Coronary artery (tissue), 2 donors: ENCODE data around the gene APOBEC3B.
A peak's percentile ranks its signal among the peaks of the same experiment; 100 is the strongest.

Experiments
- DNase-seq: peaks from one replicate; pipeline ENCODE4 v3.0.0-alpha.2; 2017; ENCODE audit warnings: low spot score
- H3K27ac ChIP-seq, 2 donors: fragments of 200-600 bp; sonication (generic); one replicate each; pipeline ENCODE4 v1.5.1; 2016 to 2019
- H3K4me3 ChIP-seq: fragments of 200-600 bp; sonication (generic); 2 replicates; pipeline ENCODE4 v1.5.1; 2016; ENCODE audit warnings: mild to moderate bottlenecking, moderate library complexity
- TF ChIP-seq, protein P1 (sequence below): fragments of 200-600 bp; sonication (generic); IDR thresholded peaks from one replicate; pipeline ENCODE4 v1.5.1; 2019; ENCODE audit warnings: antibody characterized with exemption

Gene APOBEC3B

DNA sequence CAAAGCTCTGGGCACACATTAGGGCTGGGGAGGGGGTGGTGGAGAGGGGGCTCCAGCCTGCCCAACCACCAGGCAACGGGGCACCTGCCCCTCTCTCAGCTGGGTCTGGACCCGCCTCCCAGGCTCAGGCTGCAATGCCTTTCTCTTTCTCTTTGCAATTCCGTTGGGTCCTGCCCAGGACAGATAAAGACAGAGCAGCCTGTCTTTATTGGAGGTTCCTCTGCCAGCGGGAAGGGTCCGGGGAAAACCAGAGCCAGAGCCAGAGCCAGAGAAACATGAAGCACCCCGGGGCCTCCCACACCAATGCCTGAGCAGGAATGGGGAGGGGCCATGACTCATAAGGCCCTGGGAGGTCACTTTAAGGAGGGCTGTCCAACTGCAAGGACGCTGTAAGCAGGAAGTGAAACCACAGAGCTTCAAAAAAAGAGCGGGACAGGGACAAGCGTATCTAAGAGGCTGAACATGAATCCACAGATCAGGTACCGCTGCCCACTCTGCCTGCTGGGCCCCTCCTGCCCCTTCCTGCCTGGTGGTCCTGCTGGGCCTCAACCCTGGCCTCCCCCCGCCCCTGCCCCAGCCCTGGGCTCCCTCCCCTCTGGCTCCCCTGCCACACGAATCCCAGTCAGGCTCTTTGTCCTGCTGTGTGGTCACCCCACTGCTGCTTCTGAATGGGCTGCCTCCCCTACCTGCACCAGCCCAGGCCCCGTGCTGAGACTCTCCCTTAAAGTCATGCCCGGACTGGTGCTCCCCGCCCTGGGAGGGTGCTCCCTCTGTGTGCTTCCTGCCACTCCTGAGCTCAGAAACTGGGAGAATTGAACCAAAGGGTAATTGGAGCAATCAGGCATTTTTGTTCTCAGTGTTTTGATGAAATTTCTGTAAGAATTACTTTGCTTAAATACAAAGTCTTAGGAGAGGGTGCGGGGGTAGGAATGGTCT is at the start of gene APOBEC3B:
TSS of gene APOBEC3B (plus strand) at position 356 of the 936 bp plus-strand sequence. CDS start at position 463, 107 bp downstream.
- H3K4me3 ChIP-seq = peak within 1 kb of the TSS; percentile 74
- H3K27ac ChIP-seq = peak within 1 kb of the TSS in 1 of 2 donors; percentile 67
- TF ChIP-seq, protein P1, sequence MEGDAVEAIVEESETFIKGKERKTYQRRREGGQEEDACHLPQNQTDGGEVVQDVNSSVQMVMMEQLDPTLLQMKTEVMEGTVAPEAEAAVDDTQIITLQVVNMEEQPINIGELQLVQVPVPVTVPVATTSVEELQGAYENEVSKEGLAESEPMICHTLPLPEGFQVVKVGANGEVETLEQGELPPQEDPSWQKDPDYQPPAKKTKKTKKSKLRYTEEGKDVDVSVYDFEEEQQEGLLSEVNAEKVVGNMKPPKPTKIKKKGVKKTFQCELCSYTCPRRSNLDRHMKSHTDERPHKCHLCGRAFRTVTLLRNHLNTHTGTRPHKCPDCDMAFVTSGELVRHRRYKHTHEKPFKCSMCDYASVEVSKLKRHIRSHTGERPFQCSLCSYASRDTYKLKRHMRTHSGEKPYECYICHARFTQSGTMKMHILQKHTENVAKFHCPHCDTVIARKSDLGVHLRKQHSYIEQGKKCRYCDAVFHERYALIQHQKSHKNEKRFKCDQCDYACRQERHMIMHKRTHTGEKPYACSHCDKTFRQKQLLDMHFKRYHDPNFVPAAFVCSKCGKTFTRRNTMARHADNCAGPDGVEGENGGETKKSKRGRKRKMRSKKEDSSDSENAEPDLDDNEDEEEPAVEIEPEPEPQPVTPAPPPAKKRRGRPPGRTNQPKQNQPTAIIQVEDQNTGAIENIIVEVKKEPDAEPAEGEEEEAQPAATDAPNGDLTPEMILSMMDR = no peak
- DNase-seq = peak; percentile 89

GRCh38 chr22:38935023-38935422 is 47.1 kb upstream of the APOBEC3B start:
- DNase-seq = no peak
- H3K4me3 ChIP-seq = no peak overlapping the region
- no peak overlapping the region for H3K27ac ChIP-seq
- TF ChIP-seq, protein P1 = no peak

- H3K4me3 ChIP-seq = no peak overlapping the region
- H3K27ac ChIP-seq = no peak overlapping the region
- TF ChIP-seq, protein P1 = no peak
- no peak for DNase-seq
Observed at GRCh38 chr22:38935616-38936015, 46.5 kb upstream of the APOBEC3B start.

DNA sequence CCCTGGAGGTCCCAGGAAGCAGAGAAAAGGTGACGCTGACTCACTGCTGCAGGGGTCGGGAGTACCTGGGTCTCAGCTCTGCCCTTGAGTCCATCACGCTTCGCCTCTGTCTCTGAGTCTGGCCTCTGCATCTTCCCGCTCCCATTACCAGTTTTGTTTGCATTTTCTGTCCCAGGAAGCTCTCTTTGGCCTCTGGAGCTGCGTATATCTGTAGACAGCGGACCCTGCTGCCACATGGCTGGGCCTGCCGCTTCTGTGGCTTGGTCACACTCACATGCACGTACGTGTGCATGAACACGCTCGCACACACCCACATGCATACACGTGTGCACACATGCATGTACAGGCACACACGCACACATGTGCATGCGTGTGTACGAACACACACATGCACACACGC is 45.6 kb upstream of the APOBEC3B start:
- no peak overlapping the region for H3K27ac ChIP-seq
- TF ChIP-seq, protein P1 = no peak
- DNase-seq = no peak
- H3K4me3 ChIP-seq = no peak overlapping the region

GRCh38 chr22:38937036-38937435 is 45.1 kb upstream of the APOBEC3B start:
- TF ChIP-seq, protein P1 = no peak
- Histone ChIP-seq H3K4me3 (no peak overlapping the region), H3K27ac (no peak overlapping the region)
- DNase-seq = no peak

DNA sequence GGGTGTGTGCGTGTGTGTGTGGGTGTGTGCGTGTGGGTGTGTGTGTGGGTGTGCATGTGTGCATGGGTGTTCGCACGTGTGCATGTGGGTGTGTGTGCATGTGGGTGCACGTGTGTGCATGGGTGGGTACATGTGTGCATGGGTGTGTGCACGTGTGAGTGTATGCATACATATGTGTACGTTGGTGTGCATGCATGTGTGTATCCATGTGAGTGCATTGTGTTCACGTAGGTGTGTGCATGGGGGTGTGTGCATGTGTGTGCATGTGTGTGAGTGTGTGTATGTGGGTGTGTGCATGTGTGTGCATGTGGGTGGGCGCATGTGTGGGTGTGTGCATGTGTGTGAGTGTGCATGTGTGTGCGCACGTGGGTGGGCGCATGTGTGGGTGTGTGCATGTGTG is 44.6 kb upstream of the APOBEC3B start:
- DNase-seq = no peak
- TF ChIP-seq, protein P1 = no peak
- no peak overlapping the region for H3K4me3 ChIP-seq
- H3K27ac ChIP-seq = no peak overlapping the region

- Histone ChIP-seq H3K27ac (no peak overlapping the region), H3K4me3 (no peak overlapping the region)
- TF ChIP-seq, protein P1 = no peak
- no peak for DNase-seq
Observed at GRCh38 chr22:38938221-38938620, 43.9 kb upstream of the APOBEC3B start.
